CD14-positive monocyte (primary cell): ENCODE data around the gene CYTH4. TPM values are rescaled to one million over a fixed set of nuclear protein-coding genes. Genes with fewer than 3 reads are reported as not detected.

Source experiments
- DNase-seq, 3 donors: peaks; one replicate each; pipeline ENCODE4 v3.0.0-alpha.2; 2011 to 2022
- H2AFZ ChIP-seq: 2 replicates; pipeline ENCODE4 v1.6.0; 2012; ENCODE audit warnings: mild to moderate bottlenecking, low read depth, low read length, inconsistent platforms; ENCODE audit not compliant: insufficient read depth, poor library complexity, severe bottlenecking
- H3K27ac ChIP-seq, 2 donors: 1 replicate in 1 of 2; 2 replicates in 1 of 2; pipeline ENCODE4 v1.5.1; 2012 to 2013; ENCODE audit warnings: low read length in 2 of 2, control low read depth in 1 of 2, inconsistent platforms in 1 of 2, low read depth in 1 of 2, mild to moderate bottlenecking in 1 of 2
- H3K27me3 ChIP-seq, 2 donors: one replicate each; pipeline versions ENCODE4 v1.6.0 to v1.6.1; 2011 to 2013; ENCODE audit warnings: low read length in 2 of 2; ENCODE audit not compliant: control insufficient read depth in 2 of 2, insufficient read depth in 2 of 2
- H3K36me3 ChIP-seq, 2 donors: replicated peaks in 1 of 2; 1 replicate in 1 of 2; 2 replicates in 1 of 2; pipeline versions ENCODE4 v1.5.1 to v1.6.1; 2012 to 2013; ENCODE audit warnings: low read length in 2 of 2, control low read depth in 1 of 2, inconsistent platforms in 1 of 2, mild to moderate bottlenecking in 1 of 2; ENCODE audit not compliant: insufficient read depth in 2 of 2, control insufficient read depth in 1 of 2
- H3K4me1 ChIP-seq, 2 donors: 1 replicate in 1 of 2; 2 replicates in 1 of 2; pipeline versions ENCODE4 v1.5.1 to v1.6.1; 2012 to 2013; ENCODE audit warnings: low read length in 2 of 2, control low read depth in 1 of 2, inconsistent platforms in 1 of 2, mild to moderate bottlenecking in 1 of 2, moderate library complexity in 1 of 2; ENCODE audit not compliant: insufficient read depth in 2 of 2, control insufficient read depth in 1 of 2
- H3K4me2 ChIP-seq: replicated peaks from 2 replicates; pipeline ENCODE3; 2012; ENCODE audit warnings: low read length, moderate library complexity, mild to moderate bottlenecking; ENCODE audit not compliant: poor library complexity, severe bottlenecking; ENCODE audit errors: extremely low read depth
- H3K4me3 ChIP-seq, 3 experiments: fragments of 200-600 bp in 1 of 3; sonication (generic) in 1 of 3; replicated peaks in 1 of 3; 1 replicate in 2 of 3; 2 replicates in 1 of 3; pipeline ENCODE4 v1.5.1; 2011 to 2013; ENCODE audit warnings: low read length in 3 of 3, mild to moderate bottlenecking in 3 of 3, control low read depth in 2 of 3, low read depth in 2 of 3, inconsistent platforms in 1 of 3, moderate library complexity in 1 of 3
- H3K79me2 ChIP-seq: 2 replicates; pipeline ENCODE4 v1.6.0; 2012; ENCODE audit warnings: mild to moderate bottlenecking, control low read depth, inconsistent platforms, low read length, moderate library complexity; ENCODE audit not compliant: insufficient read depth
- H3K9ac ChIP-seq: 2 replicates; pipeline ENCODE4 v1.6.0; 2017; ENCODE audit warnings: low read length, mild to moderate bottlenecking; ENCODE audit not compliant: insufficient read depth, poor library complexity, severe bottlenecking
- H3K9me3 ChIP-seq, 2 donors: replicated peaks in 1 of 2; 1 replicate in 1 of 2; 2 replicates in 1 of 2; pipeline versions ENCODE4 v1.5.1 to v1.6.1; 2012 to 2013; ENCODE audit warnings: low read length in 2 of 2, control low read depth in 1 of 2; ENCODE audit not compliant: control insufficient read depth in 1 of 2, insufficient read depth in 1 of 2
- H4K20me1 ChIP-seq: 2 replicates; pipeline ENCODE4 v1.6.0; 2012; ENCODE audit warnings: mild to moderate bottlenecking, low read length, control low read depth, moderate library complexity; ENCODE audit not compliant: insufficient read depth
- H3K27ac Mint-ChIP-seq, 7 donors: one replicate each; pipeline ENCODE4 v1.8.0; 2020; ENCODE audit warnings: mild to moderate bottlenecking in 7 of 7, mixed read lengths in 7 of 7, moderate library complexity in 6 of 7, inconsistent platforms in 2 of 7
- H3K27me3 Mint-ChIP-seq, 3 donors: one replicate each; pipeline ENCODE4 v1.8.0; 2021 to 2022; ENCODE audit warnings: low read depth in 3 of 3, mild to moderate bottlenecking in 3 of 3, mixed read lengths in 3 of 3, moderate library complexity in 3 of 3, inconsistent platforms in 1 of 3
- H3K36me3 Mint-ChIP-seq, 2 donors: one replicate each; pipeline ENCODE4 v1.8.0; 2020; ENCODE audit warnings: mixed read lengths in 2 of 2, inconsistent platforms in 1 of 2, mild to moderate bottlenecking in 1 of 2
- H3K4me1 Mint-ChIP-seq: one replicate; pipeline ENCODE4 v1.8.0; 2020; ENCODE audit warnings: mild to moderate bottlenecking, mixed read lengths
- H3K4me3 Mint-ChIP-seq, 2 donors: one replicate each; pipeline ENCODE4 v1.8.0; 2020; ENCODE audit warnings: mild to moderate bottlenecking in 2 of 2, mixed read lengths in 2 of 2, moderate library complexity in 1 of 2
- H3K9me3 Mint-ChIP-seq, 7 donors: one replicate each; pipeline ENCODE4 v1.8.0; 2020 to 2022; ENCODE audit warnings: mixed read lengths in 7 of 7, mild to moderate bottlenecking in 6 of 7, moderate library complexity in 6 of 7, inconsistent platforms in 2 of 7
- whole genome bisulfite sequencing: methylation state at CpG from one replicate; pipeline ENCODE4 v1.1.5; 2013; ENCODE audit warnings: missing lambda C conversion rate; ENCODE audit not compliant: insufficient coverage; 5-methylcytosine and 5-hydroxymethylcytosine counted together
- intact Hi-C, 2 donors: fragments of 100-400 bp; cut with micrococcal nuclease; formaldehyde crosslinking; loops; one replicate each; pipeline versions ENCODE4 v1.15.0 to v1.15.1; 2023
- polyA plus RNA-seq, 3 donors: library from polyadenylated mRNA; depleted of rRNA in 1 of 3; unstranded in 2 of 3; stranded (reverse) in 1 of 3; fragments of 300-500 nt in 2 of 3; fragments of >200 nt in 1 of 3; fragmentation: Illumina TruSeq in 2 of 3; gene quantifications; 1 replicate in 2 of 3; 2 replicates in 1 of 3; pipeline ENCODE4 v1.2.3, GENCODE V29; 2012 to 2021
- TF ChIP-seq, protein P1 (sequence below): fragments of 200-600 bp; IDR thresholded peaks from one replicate; pipeline ENCODE4 v1.8.0; 2022; ENCODE audit warnings: antibody characterized with exemption, mild to moderate bottlenecking

CYTH4 gene
- polyA plus RNA-seq, 3 donors, result 51.0 to 254 (median 70.0) TPM

DNA sequence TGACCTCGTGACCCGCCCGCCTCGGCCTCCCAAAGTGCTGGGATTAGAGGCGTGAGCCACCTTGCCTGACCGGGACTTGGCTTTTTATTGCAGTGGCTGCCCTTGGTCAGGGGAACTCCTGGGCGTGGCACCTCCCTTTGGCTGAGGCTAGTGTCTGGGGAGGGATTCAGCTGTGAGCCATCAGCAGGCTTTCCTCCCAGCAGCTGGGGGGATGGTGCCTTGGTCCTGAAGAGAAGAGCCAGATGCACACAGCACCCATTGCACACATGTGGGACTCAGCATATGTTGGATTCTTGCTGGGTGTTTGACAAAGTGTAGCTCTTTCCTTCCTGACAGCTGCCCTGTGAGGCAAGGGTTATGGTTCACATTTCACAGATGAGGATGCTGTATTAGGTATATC, 8.4 kb downstream of the CYTH4 start:
- Mint-ChIP-seq H3K27ac (peak overlapping the region in 2 of 7 donors; percentile 7 to 50), H3K9me3 (peaks cover 0 to 3% (median 0%) of the 10 kb centered on the region in 7 donors), H3K36me3 (peaks cover 95 to 99% of the 10 kb centered on the region in 2 donors), H3K27me3 (peaks cover 0 to 1% (median 0%) of the 10 kb centered on the region in 3 donors), H3K4me1 (peaks cover 91% of the 10 kb centered on the region), H3K4me3 (no peak overlapping the region)
- no peak overlapping the region for H2AFZ ChIP-seq
- intact Hi-C loops, result no loop called here
- no peak overlapping the region for H3K9ac ChIP-seq
- H3K79me2 ChIP-seq, result peaks cover 85% of the 10 kb centered on the region
- H3K27me3 ChIP-seq, result no peaks in the 10 kb centered on the region
- DNase-seq, result no peak
- TF ChIP-seq, protein P1, sequence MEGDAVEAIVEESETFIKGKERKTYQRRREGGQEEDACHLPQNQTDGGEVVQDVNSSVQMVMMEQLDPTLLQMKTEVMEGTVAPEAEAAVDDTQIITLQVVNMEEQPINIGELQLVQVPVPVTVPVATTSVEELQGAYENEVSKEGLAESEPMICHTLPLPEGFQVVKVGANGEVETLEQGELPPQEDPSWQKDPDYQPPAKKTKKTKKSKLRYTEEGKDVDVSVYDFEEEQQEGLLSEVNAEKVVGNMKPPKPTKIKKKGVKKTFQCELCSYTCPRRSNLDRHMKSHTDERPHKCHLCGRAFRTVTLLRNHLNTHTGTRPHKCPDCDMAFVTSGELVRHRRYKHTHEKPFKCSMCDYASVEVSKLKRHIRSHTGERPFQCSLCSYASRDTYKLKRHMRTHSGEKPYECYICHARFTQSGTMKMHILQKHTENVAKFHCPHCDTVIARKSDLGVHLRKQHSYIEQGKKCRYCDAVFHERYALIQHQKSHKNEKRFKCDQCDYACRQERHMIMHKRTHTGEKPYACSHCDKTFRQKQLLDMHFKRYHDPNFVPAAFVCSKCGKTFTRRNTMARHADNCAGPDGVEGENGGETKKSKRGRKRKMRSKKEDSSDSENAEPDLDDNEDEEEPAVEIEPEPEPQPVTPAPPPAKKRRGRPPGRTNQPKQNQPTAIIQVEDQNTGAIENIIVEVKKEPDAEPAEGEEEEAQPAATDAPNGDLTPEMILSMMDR, result no peak
- H3K4me2 ChIP-seq, result no peak overlapping the region
- H3K27ac ChIP-seq, result no peak overlapping the region
- H3K4me1 ChIP-seq, result peaks cover 61 to 97% of the 10 kb centered on the region in 2 donors
- no peaks in the 10 kb centered on the region for H3K9me3 ChIP-seq
- H4K20me1 ChIP-seq, result peaks cover 99% of the 10 kb centered on the region
- 92% methylated on average over 6 of the region's 7 CpGs for WGBS
- H3K36me3 ChIP-seq, result peaks cover 91 to 95% of the 10 kb centered on the region in 2 donors
- no peak overlapping the region for H3K4me3 ChIP-seq

DNA sequence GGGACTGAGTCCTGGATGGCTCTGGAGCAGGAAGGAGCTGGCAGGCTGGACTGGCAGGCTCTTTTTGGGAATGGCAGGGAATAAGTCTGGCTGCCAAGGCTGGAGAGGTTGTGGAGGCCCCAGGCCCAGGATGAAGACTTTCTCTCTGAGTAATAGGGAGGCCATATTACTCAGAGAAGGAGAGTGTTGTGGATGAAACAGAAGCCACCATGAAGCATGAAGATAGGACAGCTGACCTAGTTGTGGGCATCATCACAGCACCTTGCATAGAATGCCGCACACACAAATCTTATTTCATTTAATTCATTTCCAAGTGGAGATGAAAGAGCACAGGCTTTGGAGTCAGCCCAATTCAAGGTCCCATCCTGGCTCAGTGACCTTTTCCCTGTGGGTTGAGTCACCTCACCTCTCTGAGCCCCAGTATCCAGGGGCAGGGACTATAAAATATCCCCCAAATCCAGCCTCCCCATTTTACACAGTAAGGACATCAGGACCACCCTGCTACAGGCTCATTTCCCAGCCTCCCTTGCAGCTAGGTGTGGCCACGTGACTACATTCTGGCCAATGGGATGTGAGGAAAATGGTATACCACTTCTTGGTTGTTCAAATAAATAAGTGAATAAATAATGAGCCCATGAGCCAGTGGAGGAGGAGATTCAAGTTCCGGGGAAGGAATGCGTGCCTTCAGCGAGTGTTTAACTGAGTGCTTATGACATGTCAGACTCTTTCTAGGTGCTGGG, 9.4 kb downstream of the CYTH4 start:
- Histone ChIP-seq H3K4me2 (no peak overlapping the region), H2AFZ (no peak overlapping the region), H3K9ac (no peak overlapping the region), H3K36me3 (peaks cover 92 to 95% of the 10 kb centered on the region in 2 donors), H3K4me1 (peaks cover 61 to 97% of the 10 kb centered on the region in 2 donors), H4K20me1 (peaks cover 99% of the 10 kb centered on the region), H3K27me3 (no peaks in the 10 kb centered on the region), H3K27ac (peak overlapping the region in 1 of 2 donors; percentile 3), H3K9me3 (no peaks in the 10 kb centered on the region), H3K4me3 (no peak overlapping the region), H3K79me2 (peaks cover 83% of the 10 kb centered on the region)
- peaks cover 95 to 99% of the 10 kb centered on the region in 2 donors for H3K36me3 Mint-ChIP-seq
- TF ChIP-seq, protein P1, result no peak
- H3K4me1 Mint-ChIP-seq, result peaks cover 88% of the 10 kb centered on the region
- no peak overlapping the region for H3K4me3 Mint-ChIP-seq
- peaks cover 0 to 1% (median 0%) of the 10 kb centered on the region in 3 donors for H3K27me3 Mint-ChIP-seq
- WGBS, result 100% methylated on average over 4 of the region's 5 CpGs
- H3K9me3 Mint-ChIP-seq, result peaks cover 0 to 4% (median 0%) of the 10 kb centered on the region in 7 donors
- DNase-seq, result no peak
- H3K27ac Mint-ChIP-seq, result peak overlapping the region in 3 of 7 donors; percentile 15 to 52 (median 33)
- intact Hi-C loops, result no loop called here
